Mesendoderm (in vitro differentiated cells): Measurements from ENCODE around the gene TMEM116.

ENCODE experiments used
- DNase-seq: peaks from one replicate; pipeline ENCODE4 v3.0.0; 2013
- H2AK5ac ChIP-seq: 2 replicates; pipeline ENCODE4 v1.6.1; 2013; ENCODE audit warnings: low read length, inconsistent platforms
- H2BK120ac ChIP-seq: 2 replicates; pipeline ENCODE4 v1.6.1; 2013; ENCODE audit warnings: low read depth, mild to moderate bottlenecking, low read length, moderate library complexity, mixed read lengths
- H2BK15ac ChIP-seq: replicated peaks from 2 replicates; pipeline ENCODE4 v1.6.1; 2013; ENCODE audit warnings: low read depth, mild to moderate bottlenecking, moderate library complexity
- H2BK5ac ChIP-seq: 2 replicates; pipeline ENCODE4 v1.6.1; 2013; ENCODE audit warnings: low read length, inconsistent platforms
- H3K18ac ChIP-seq: 2 replicates; pipeline ENCODE4 v1.6.1; 2013; ENCODE audit warnings: mild to moderate bottlenecking, low read length, mixed read lengths
- H3K23ac ChIP-seq: one replicate; pipeline ENCODE4 v1.6.1; 2013; ENCODE audit warnings: low read length
- H3K27ac ChIP-seq: 2 replicates; pipeline ENCODE4 v1.5.1; 2013; ENCODE audit warnings: low read depth, mild to moderate bottlenecking, inconsistent platforms, low read length, moderate library complexity
- H3K27me3 ChIP-seq: 2 replicates; pipeline ENCODE4 v1.6.1; 2013; ENCODE audit warnings: low read length, control low read depth, mild to moderate bottlenecking, inconsistent platforms; ENCODE audit not compliant: insufficient read depth, poor library complexity
- H3K36me3 ChIP-seq: 2 replicates; pipeline ENCODE4 v1.6.1; 2013; ENCODE audit warnings: low read length, inconsistent platforms; ENCODE audit not compliant: control insufficient read depth, insufficient read depth
- H3K4ac ChIP-seq: one replicate; pipeline ENCODE4 v1.6.1; 2013; ENCODE audit warnings: low read depth, mild to moderate bottlenecking, low read length, moderate library complexity
- H3K4me1 ChIP-seq: 2 replicates; pipeline ENCODE4 v1.6.1; 2013; ENCODE audit warnings: low read depth, low read length, inconsistent platforms; ENCODE audit not compliant: control insufficient read depth
- H3K4me2 ChIP-seq: 2 replicates; pipeline ENCODE4 v1.6.1; 2013; ENCODE audit warnings: low read length
- H3K4me3 ChIP-seq: 2 replicates; pipeline ENCODE4 v1.5.1; 2013; ENCODE audit warnings: mild to moderate bottlenecking, low read length
- H3K56ac ChIP-seq: one replicate; pipeline ENCODE4 v1.6.1; 2013; ENCODE audit warnings: low read length
- H3K79me1 ChIP-seq: 2 replicates; pipeline ENCODE4 v1.6.1; 2013; ENCODE audit warnings: low read length, inconsistent platforms
- H3K79me2 ChIP-seq: 2 replicates; pipeline ENCODE4 v1.6.1; 2013; ENCODE audit warnings: mild to moderate bottlenecking, low read length; ENCODE audit not compliant: control insufficient read depth, insufficient read depth
- H3K9ac ChIP-seq: 2 replicates; pipeline ENCODE4 v1.6.1; 2013; ENCODE audit warnings: low read length, inconsistent platforms
- H4K5ac ChIP-seq: one replicate; pipeline ENCODE4 v1.6.1; 2013; ENCODE audit warnings: low read length
- H4K8ac ChIP-seq: one replicate; pipeline ENCODE4 v1.6.1; 2013; ENCODE audit warnings: low read depth, mild to moderate bottlenecking, control low read depth, low read length, moderate library complexity
- WGBS: extraction: QIAGEN DNeasy Blood & Tissue Kit; methylation state at CpG from one replicate; pipeline ENCODE4 v1.1.7; 2013; ENCODE audit warnings: low lambda C conversion rate, missing lambda C conversion rate; ENCODE audit not compliant: insufficient coverage; ENCODE audit errors: extremely low coverage; 5-methylcytosine and 5-hydroxymethylcytosine counted together

TMEM116 gene

DNA sequence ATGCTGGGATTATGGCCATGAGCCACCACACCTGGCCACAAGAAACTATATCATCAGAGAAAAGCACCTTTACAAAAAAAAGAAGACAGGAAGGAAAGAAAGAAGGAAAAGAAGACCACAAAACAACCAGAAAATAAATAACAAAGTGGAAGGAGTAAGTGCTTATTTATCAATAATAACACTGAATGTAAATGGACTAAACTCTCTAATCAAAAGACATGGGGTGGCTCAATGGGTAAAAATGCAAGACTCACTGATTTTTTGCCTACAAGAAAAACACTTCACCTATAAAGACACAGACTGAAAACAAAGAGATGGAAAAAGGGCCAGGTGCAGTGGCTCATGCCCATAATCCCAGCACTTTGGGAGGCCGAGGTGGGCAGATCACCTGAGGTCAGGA is 105.2 kb downstream of the TMEM116 start:
- no peak overlapping the region for H4K5ac ChIP-seq
- H3K27me3 ChIP-seq = no peaks in the 10 kb centered on the region
- no peak overlapping the region for H3K56ac ChIP-seq
- no peak overlapping the region for H3K18ac ChIP-seq
- DNase-seq = no peak
- no peaks in the 10 kb centered on the region for H3K79me2 ChIP-seq
- H3K4me1 ChIP-seq = no peaks in the 10 kb centered on the region
- H3K9ac ChIP-seq = no peak overlapping the region
- no peak overlapping the region for H3K27ac ChIP-seq
- H2BK15ac ChIP-seq = no peak overlapping the region
- H2AK5ac ChIP-seq = no peak overlapping the region
- no peak overlapping the region for H3K4ac ChIP-seq
- H2BK5ac ChIP-seq = no peak overlapping the region
- no peak overlapping the region for H3K23ac ChIP-seq
- no peaks in the 10 kb centered on the region for H3K36me3 ChIP-seq
- H3K4me3 ChIP-seq = no peak overlapping the region
- no CpG with 5 or more reads among the region's 1 CpG for WGBS
- H3K79me1 ChIP-seq = no peaks in the 10 kb centered on the region
- H3K4me2 ChIP-seq = no peak overlapping the region
- no peak overlapping the region for H2BK120ac ChIP-seq
- no peak overlapping the region for H4K8ac ChIP-seq

DNA sequence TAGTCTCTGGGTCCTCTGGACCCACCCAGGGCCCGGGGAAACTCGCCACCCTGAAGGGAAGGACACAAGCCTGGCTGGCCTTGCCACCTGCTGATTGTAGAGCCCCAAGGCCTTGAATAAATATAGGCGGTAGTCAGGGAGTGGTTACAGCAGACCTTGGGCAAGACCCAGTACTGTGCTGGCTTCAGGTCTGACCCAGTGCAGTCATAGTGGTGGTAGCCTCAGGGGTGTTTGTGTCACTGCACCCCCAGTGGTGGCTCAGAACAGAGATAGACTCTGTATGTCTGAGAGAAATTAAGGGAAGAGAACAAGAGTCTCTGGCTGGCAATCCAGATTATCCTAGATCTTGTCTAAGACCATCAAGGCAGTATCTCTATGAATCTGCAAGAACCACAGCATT is 107.5 kb downstream of the TMEM116 start:
- Histone ChIP-seq H3K56ac (no peak overlapping the region), H3K27me3 (no peaks in the 10 kb centered on the region), H2AK5ac (no peak overlapping the region), H3K23ac (no peak overlapping the region), H2BK15ac (no peak overlapping the region), H3K18ac (no peak overlapping the region), H3K79me2 (no peaks in the 10 kb centered on the region), H2BK5ac (no peak overlapping the region), H3K27ac (no peak overlapping the region), H2BK120ac (no peak overlapping the region), H3K4me1 (no peaks in the 10 kb centered on the region), H3K79me1 (no peaks in the 10 kb centered on the region), H3K9ac (no peak overlapping the region), H3K36me3 (no peaks in the 10 kb centered on the region), H4K5ac (no peak overlapping the region), H3K4ac (no peak overlapping the region), H3K4me3 (no peak overlapping the region), H3K4me2 (no peak overlapping the region), H4K8ac (no peak overlapping the region)
- DNase-seq = no peak
- no CpG with 5 or more reads among the region's 3 CpGs for WGBS

DNA sequence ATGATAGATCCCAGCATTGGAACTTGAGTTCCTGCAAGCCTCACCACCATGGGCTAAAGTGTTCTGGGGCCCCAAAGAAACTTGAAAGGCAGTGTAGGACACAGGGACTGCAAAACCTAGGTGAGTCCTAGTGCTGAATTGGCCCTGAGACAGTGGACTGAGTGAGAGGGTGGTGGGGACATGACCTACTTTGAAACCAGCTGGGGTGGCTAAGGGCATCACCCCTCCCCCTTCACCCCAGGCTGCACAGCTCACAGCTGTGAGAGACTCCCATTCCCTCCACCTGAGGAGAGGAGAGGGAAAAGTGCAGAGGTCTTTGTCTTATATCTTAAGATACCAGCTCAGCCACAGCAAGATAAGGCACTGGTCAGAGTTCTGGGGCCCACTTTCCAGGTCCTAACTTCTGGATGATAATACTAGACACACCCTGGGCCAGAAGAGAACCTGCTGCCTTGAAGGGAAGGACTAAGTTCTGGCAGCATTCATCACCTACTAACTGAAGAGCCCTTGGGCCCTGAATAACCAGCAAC is 108.5 kb downstream of the TMEM116 start:
- Histone ChIP-seq H3K4me1 (no peaks in the 10 kb centered on the region), H3K23ac (no peak overlapping the region), H3K27me3 (no peaks in the 10 kb centered on the region), H3K9ac (no peak overlapping the region), H2BK120ac (no peak overlapping the region), H3K4me3 (no peak overlapping the region), H3K4me2 (no peak overlapping the region), H2BK5ac (no peak overlapping the region), H3K18ac (no peak overlapping the region), H4K5ac (no peak overlapping the region), H3K36me3 (peaks cover 5% of the 10 kb centered on the region), H3K79me2 (no peaks in the 10 kb centered on the region), H3K79me1 (no peaks in the 10 kb centered on the region), H3K56ac (no peak overlapping the region), H2AK5ac (no peak overlapping the region), H3K4ac (no peak overlapping the region), H4K8ac (no peak overlapping the region), H2BK15ac (no peak overlapping the region), H3K27ac (no peak overlapping the region)
- no peak for DNase-seq

GRCh38 chr12:111901182-111901581 is 111.8 kb downstream of the TMEM116 start:
- no peak overlapping the region for H2BK120ac ChIP-seq
- no peak overlapping the region for H2AK5ac ChIP-seq
- H3K79me1 ChIP-seq = no peaks in the 10 kb centered on the region
- H3K4me1 ChIP-seq = no peaks in the 10 kb centered on the region
- WGBS = no CpG with 5 or more reads among the region's 4 CpGs
- no peak overlapping the region for H2BK15ac ChIP-seq
- no peak overlapping the region for H3K18ac ChIP-seq
- no peak overlapping the region for H4K5ac ChIP-seq
- no peak overlapping the region for H3K4ac ChIP-seq
- no peaks in the 10 kb centered on the region for H3K27me3 ChIP-seq
- H3K9ac ChIP-seq = no peak overlapping the region
- no peak for DNase-seq
- H3K4me2 ChIP-seq = no peak overlapping the region
- no peak overlapping the region for H3K4me3 ChIP-seq
- no peak overlapping the region for H4K8ac ChIP-seq
- no peak overlapping the region for H3K27ac ChIP-seq
- H3K36me3 ChIP-seq = peaks cover 9% of the 10 kb centered on the region
- H3K23ac ChIP-seq = no peak overlapping the region
- no peak overlapping the region for H2BK5ac ChIP-seq
- no peaks in the 10 kb centered on the region for H3K79me2 ChIP-seq
- H3K56ac ChIP-seq = no peak overlapping the region

DNA sequence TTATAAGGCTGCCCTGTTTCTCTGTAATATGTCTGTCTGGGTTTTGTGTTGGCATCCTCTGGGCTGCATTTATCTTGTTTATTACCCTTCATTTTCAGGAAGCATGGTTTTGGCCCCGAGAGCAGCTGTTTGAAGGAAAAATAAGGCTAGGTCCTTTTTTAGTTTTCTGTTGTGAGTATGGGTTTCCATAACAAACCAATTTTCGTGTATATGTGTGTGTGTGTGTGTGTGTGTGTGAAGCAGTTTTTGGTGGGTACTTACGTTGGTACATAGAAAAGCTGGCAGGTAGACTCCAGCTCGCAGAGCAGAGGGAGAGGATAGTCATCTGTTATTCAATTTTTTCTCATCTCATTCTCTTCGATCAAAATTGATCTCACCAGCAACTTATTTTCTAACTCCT is 118.4 kb downstream of the TMEM116 start:
- H2BK5ac ChIP-seq = no peak overlapping the region
- H4K5ac ChIP-seq = no peak overlapping the region
- no peak overlapping the region for H2BK120ac ChIP-seq
- H3K4me1 ChIP-seq = no peaks in the 10 kb centered on the region
- H3K9ac ChIP-seq = no peak overlapping the region
- H3K27me3 ChIP-seq = no peaks in the 10 kb centered on the region
- H3K18ac ChIP-seq = no peak overlapping the region
- H3K79me1 ChIP-seq = no peaks in the 10 kb centered on the region
- no peak overlapping the region for H2AK5ac ChIP-seq
- H3K4ac ChIP-seq = no peak overlapping the region
- peaks cover 14% of the 10 kb centered on the region for H3K36me3 ChIP-seq
- WGBS = no CpG with 5 or more reads among the region's 5 CpGs
- H3K79me2 ChIP-seq = no peaks in the 10 kb centered on the region
- H3K56ac ChIP-seq = no peak overlapping the region
- no peak overlapping the region for H2BK15ac ChIP-seq
- no peak overlapping the region for H3K23ac ChIP-seq
- no peak overlapping the region for H3K27ac ChIP-seq
- no peak for DNase-seq
- no peak overlapping the region for H3K4me2 ChIP-seq
- H3K4me3 ChIP-seq = no peak overlapping the region
- H4K8ac ChIP-seq = no peak overlapping the region

- Histone ChIP-seq H2BK15ac (no peak overlapping the region), H4K8ac (no peak overlapping the region), H3K4me2 (no peak overlapping the region), H3K4me3 (no peak overlapping the region), H3K27ac (no peak overlapping the region), H3K27me3 (no peaks in the 10 kb centered on the region), H3K23ac (no peak overlapping the region), H3K56ac (no peak overlapping the region), H3K18ac (no peak overlapping the region), H3K9ac (no peak overlapping the region), H2BK120ac (no peak overlapping the region), H4K5ac (no peak overlapping the region), H2AK5ac (no peak overlapping the region), H2BK5ac (no peak overlapping the region), H3K36me3 (peaks cover 12% of the 10 kb centered on the region), H3K79me2 (no peaks in the 10 kb centered on the region), H3K79me1 (no peaks in the 10 kb centered on the region), H3K4me1 (no peaks in the 10 kb centered on the region), H3K4ac (no peak overlapping the region)
- no peak for DNase-seq
- WGBS = no CpG with 5 or more reads among the region's 2 CpGs
Observed at GRCh38 chr12:111893287-111893686, 119.7 kb downstream of the TMEM116 start.
